ENCODE results near the gene CKS2. TPM values are rescaled to one million over a fixed set of nuclear protein-coding genes. Genes with fewer than 3 reads are reported as not detected.

Gene CKS2
- total and polyA plus RNA-seq, 2 of the 4 experiments (the other 2 are of a cell fraction): 192 to 261 TPM

DNA sequence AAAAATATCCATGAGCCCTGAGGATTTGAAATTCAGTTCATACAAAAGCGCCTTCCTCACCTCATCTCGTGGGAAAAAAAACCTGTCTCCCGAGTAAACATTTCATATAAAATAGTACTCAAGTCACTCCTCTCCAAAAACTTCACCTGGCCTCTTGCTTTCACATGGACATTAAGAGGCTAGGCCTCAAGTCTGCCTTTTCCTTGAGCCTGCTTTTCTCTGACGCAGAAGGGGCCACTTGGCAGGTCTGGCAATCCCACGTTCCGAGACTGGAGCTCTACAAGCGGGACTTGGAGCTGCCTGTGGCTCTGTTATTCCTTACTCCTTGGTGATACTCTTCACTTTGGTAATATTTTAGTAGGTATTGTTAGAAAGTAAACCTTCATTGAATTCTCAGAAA lies 26.9 kb upstream of the CKS2 start:
- H3K14ac ChIP-seq (replicated peaks; ENCODE audit: low read depth, low read length): no peak overlapping the region
- H2BK15ac ChIP-seq (ENCODE audit: low read depth, low read length): no peak overlapping the region
- H3K23ac ChIP-seq (ENCODE audit: low read depth, low read length): no peak overlapping the region
- H3K4me2 ChIP-seq (ENCODE audit: low read depth, low read length): no peak overlapping the region
- H3K56ac ChIP-seq (ENCODE audit: extremely low read depth, insufficient read depth, low read length): no peak overlapping the region
- no peak overlapping the region for H2BK5ac ChIP-seq (ENCODE audit: low read depth, low read length, poor library complexity, severe bottlenecking)
- no peaks in the 10 kb centered on the region for H3K79me1 ChIP-seq (ENCODE audit: low read depth in 1 of 2, low read length in 2 of 2)
- H3K4ac ChIP-seq (ENCODE audit: low read depth, low read length): no peak overlapping the region
- dilution Hi-C loops (cut with HindIII; ENCODE audit: low sequenced_read_pairs, unreplicated experiment) (no loop called here), intact Hi-C loops (cut with micrococcal nuclease) (no loop called here), in situ Hi-C loops (cut with MboI; ENCODE audit: low sequenced_read_pairs) (no loop called here)
- no peak overlapping the region for H3K9ac ChIP-seq (ENCODE audit: low read depth, low read length)
- no peaks in the 10 kb centered on the region for H3K36me3 ChIP-seq (ENCODE audit: control insufficient read depth, insufficient read depth, low read length)
- ChIA-PET POLR2A (ENCODE audit: unreplicated experiment) (no interaction called here), CTCF (no interaction called here)
- H4K8ac ChIP-seq (ENCODE audit: low read depth in 2 of 2, low read length in 2 of 2): no peak overlapping the region
- ATAC-seq (ENCODE audit: low read depth) (no peak), DNase-seq (no peak)
- no peak overlapping the region for H2AFZ ChIP-seq (replicated peaks; ENCODE audit: low read length, poor library complexity)
- no peaks in the 10 kb centered on the region for H3K4me1 ChIP-seq (ENCODE audit: control insufficient read depth, insufficient read depth, low read length)
- no peak overlapping the region for H3K27ac ChIP-seq (ENCODE audit: insufficient read depth, low read length)
- H3K27me3 ChIP-seq (ENCODE audit: control insufficient read depth, insufficient read depth, low read length): no peaks in the 10 kb centered on the region
- no TSS peak for BruUV-seq (replicated peaks)
- WGBS, 2 experiments (ENCODE audit: extremely low coverage in 2 of 2, insufficient read length in 1 of 2): 87% methylated on average over 5 of the region's 7 CpGs; no CpG with 5 or more reads in 1 of the 2 experiments
- no peak overlapping the region for H2BK20ac ChIP-seq (ENCODE audit: low read depth, low read length)
- no peak overlapping the region for H4K5ac ChIP-seq (ENCODE audit: low read depth, low read length)
- H2AK5ac ChIP-seq (ENCODE audit: low read depth, low read length): no peak overlapping the region
- H3K18ac ChIP-seq (ENCODE audit: low read depth, low read length): no peak overlapping the region
- no peak overlapping the region for H2AK9ac ChIP-seq (replicated peaks; ENCODE audit: low read depth, low read length, poor library complexity)
- no peaks in the 10 kb centered on the region for H3K9me3 ChIP-seq (ENCODE audit: control insufficient read depth, insufficient read depth, low read length)
- no peaks in the 10 kb centered on the region for H3K9me1 ChIP-seq (ENCODE audit: insufficient read depth, low read length)
- no peaks in the 10 kb centered on the region for H4K20me1 ChIP-seq (ENCODE audit: insufficient read depth, low read length)
- no peak overlapping the region for H2BK120ac ChIP-seq (ENCODE audit: low read depth, low read length)
- no peak overlapping the region for H3K4me3 ChIP-seq (ENCODE audit: insufficient read depth, low read depth, low read length)
- no peak for TF ChIP-seq RCOR1 (IDR thresholded peaks at IDR 0.05; ENCODE audit: insufficient replicate concordance, low read length)
- no peak for TF ChIP-seq BHLHE40 (IDR thresholded peaks at IDR 0.05; ENCODE audit: low read depth, low read length)
- no peak for TF ChIP-seq USF2 (IDR thresholded peaks at IDR 0.05; ENCODE audit: low read depth, low read length)
- TF ChIP-seq NFE2L2 (IDR thresholded peaks at IDR 0.05; ENCODE audit: low read depth, low read length): no peak
- TF ChIP-seq POLR2A (IDR thresholded peaks at IDR 0.05; ENCODE audit: low read depth, low read length): no peak
- no peak for TF ChIP-seq SMC3 (IDR thresholded peaks at IDR 0.05; ENCODE audit: low read depth, low read length)
- no peak for TF ChIP-seq FOS (IDR thresholded peaks at IDR 0.05; ENCODE audit: low read depth, low read length)
- no peak for TF ChIP-seq RAD21 (IDR thresholded peaks at IDR 0.05; ENCODE audit: low read length)
- TF ChIP-seq CHD1 (IDR thresholded peaks at IDR 0.05; ENCODE audit: low read depth, low read length): no peak
- no peak for TF ChIP-seq MXI1 (IDR thresholded peaks at IDR 0.05; ENCODE audit: borderline replicate concordance, low read depth, low read length)
- H4K91ac ChIP-seq (ENCODE audit: insufficient read depth, low read depth, low read length): no peak overlapping the region

Data from IMR-90 (cell line).